Retina (tissue), 1 donor: Measurements from ENCODE around the gene PLA2G6.
A peak's percentile ranks its signal among the peaks of the same experiment; 100 is the strongest.
"Not testable (repeated sequence)": the region's sequence is repeated elsewhere in the genome, so short reads cannot be mapped to it uniquely, and the experiment has no call there.

Source experiments
- DNase-seq: peaks from one replicate; pipeline ENCODE4 v3.0.0-alpha.2; 2016

PLA2G6 gene

GRCh38 chr22:38191055-38191454, 9.4 kb upstream of the PLA2G6 start:
- peak; percentile 50 for DNase-seq

- peak; percentile 23 for DNase-seq
These were observed 9.0 kb upstream of the PLA2G6 start for GRCh38 chr22:38190581-38190980.

GRCh38 chr22:38189104-38189503, 7.5 kb upstream of the PLA2G6 start:
- DNase-seq = no peak

DNA sequence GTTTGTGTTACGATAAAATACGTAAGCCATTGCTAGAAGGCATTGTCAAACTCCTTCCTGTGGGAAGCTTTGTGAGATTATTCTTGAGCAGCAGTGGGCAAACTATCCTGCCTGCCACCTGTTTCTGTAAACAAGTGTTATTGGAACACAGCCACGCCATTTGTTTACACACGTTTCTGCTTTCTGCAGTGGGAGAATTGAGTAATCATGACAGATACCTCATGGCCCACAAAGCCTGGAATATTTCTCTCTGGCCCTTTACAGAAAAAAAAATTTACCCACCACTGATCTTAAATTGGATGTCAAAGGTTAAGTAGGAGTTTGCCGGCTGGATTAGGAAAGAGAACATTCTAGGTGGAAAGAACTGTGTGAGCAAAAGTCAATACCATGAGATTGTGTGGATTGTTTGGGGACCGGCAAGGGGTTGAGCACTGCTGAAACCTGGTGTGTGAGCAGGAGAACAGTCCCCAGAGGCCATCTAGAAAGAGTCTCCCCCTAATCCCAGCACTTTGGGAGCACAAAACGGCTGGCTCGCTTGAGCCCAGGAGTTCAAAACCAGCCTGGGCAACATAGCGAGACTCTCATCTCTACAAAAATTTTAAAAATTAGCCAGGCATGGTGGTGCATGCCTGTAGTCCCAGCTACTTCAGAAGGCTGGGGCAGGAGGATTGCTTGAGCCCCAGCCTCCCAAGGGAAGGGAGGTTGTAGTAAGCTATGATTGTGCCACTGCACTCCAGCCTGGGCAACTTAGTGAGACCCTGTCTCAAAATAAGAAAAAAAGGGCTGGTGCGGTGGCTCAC, 6.0 kb upstream of the PLA2G6 start:
- no peak for DNase-seq

DNA sequence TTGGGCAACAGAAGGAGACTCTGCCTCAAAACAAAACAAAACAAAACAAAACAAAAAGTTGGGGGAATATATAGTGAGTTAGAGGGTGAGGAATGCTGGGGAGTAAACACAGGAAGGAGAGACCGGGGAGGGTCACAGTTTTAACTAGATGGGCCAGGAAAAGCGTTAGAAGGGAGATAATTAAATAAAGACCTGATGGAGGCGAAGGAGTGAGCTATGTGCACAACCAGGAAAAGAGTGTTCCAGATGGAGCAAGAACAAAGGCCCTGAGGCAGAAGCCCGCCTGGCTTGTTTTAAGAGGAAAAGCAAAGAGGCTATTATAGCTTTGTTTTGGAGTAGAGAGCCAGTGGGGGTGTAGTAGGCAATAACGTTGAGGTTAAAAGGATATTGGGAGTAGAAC, 4.8 kb upstream of the PLA2G6 start:
- no peak for DNase-seq

GRCh38 chr22:38184788-38185187, 3.2 kb upstream of the PLA2G6 start:
- DNase-seq = no peak

GRCh38 chr22:38180841-38181452, 683 bp downstream of the PLA2G6 start:
- no peak for DNase-seq

DNA sequence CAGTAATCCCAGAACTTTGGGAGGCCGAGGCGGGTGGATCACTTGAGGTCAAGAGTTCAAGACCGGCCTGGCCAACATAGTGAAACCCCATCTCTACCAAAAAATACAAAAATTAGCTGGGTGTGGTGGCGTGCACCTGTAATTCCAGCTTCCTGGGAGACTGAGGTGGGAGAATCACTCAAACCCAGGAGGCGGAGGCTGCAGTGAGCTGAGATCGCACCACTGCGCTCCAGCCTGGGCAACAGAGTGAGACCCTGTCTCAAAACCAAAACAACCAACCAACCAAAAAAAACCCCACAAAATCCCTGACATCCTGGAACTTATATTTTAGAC, 3.1 kb downstream of the PLA2G6 start:
- not testable (repeated sequence) for DNase-seq

- DNase-seq = peak; percentile 34
These were observed 3.6 kb downstream of the PLA2G6 start for GRCh38 chr22:38177926-38178604.

DNA sequence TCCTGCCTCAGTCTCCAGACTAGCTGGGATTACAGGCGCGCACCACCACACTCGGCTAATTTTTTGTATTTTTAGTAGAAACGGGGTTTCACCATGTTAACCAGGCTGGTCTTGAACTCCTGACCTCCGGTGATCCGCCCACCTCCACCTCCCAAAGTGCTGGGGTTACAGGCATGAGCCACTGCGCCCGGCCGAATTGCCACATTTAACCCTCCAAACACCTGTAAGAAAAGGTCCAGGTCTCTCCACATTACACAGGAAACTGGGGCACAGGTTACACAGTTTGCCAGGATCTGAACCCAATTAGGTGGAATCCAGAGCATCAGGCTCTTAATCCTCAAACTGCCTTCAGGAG, 4.1 kb downstream of the PLA2G6 start:
- DNase-seq = not testable (repeated sequence)

- DNase-seq = no peak
These were observed 4.6 kb downstream of the PLA2G6 start for GRCh38 chr22:38177044-38177443.

DNA sequence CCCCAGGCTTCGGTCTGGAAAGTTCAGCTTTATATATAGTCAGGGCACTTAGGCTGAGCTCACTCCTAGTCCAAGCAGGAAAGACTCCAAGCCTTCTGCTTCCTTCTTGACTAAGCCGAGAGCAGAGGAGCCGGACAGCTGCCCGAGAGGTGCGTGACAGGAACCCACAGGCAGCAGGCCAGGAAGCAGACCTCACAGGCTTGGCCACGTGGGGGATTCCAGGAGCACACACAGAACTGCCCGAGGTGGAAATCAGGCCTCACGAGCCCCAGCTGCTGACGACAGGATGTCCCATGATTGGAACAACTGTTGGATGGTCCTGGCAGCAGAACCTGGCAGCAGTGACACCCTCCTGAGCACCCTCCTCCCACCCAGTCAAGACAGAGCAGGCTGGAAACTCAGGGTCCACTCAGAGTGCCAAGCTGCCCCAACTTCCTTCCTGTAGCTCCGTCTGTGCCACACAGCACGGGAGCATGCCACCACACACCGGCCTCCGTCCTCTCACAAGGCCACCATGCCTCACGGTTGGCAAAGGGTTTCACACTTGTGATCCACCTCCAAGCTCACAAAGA, 5.4 kb downstream of the PLA2G6 start:
- no peak for DNase-seq

- no peak for DNase-seq
These were observed 6.2 kb downstream of the PLA2G6 start for GRCh38 chr22:38175206-38176118.

- no peak for DNase-seq
These were observed 7.0 kb downstream of the PLA2G6 start for GRCh38 chr22:38174626-38175025.

DNA sequence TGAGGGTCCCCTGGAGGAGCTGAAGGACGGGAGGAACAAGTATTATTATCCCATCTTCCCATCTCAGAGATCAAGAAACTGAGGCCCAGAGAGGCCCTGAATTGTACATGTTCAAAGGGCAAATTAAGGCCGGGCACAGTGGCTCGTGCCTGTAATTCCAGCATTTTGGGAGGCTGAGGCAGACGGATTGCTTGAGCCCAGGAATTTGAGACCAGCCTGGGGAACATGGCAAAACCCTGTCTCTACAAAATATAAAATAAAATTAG, 8.1 kb downstream of the PLA2G6 start:
- no peak for DNase-seq

- DNase-seq = no peak
These were observed 8.6 kb downstream of the PLA2G6 start for GRCh38 chr22:38172832-38173640.

DNA sequence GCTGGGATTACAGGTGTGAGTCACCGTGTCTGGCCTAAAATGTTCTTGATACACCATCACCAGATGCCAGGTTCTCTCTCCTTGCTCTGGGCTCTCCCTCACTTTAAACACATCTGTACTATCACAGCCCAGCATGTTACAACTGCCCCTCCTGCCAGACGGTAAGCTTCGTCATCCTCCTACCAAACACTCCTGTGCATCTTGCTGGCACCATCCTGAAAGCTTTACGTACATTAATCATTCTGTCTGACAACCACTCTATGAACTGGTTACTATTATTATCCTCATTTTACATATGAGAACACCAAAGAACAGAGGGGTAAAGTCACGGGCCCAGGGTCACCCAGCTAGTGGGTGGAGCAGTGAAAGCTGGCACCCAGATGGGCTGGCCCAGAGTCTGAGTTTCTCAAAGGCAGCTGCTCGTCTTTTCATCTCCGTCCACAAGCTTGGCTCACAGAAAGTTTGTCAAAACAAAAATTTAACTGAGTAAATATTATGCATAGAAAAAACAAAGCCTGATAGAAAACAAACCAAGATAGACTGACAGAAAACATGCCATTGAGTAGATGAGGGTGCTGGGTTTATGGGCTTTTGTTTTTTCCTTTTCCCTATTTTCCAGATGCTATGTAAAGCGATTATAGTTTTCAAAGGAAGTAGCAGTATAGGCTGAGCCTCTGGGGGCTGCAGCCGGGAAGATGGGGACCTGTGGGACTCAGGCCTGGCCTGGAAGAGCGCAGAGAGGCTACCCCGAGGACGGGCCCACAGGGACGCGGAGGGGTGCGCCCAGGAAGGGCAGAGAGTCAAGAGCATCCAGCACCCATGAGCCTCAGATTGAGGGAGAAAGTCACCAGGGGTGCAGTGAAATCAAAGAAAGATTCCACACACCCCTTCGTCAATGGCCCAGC, 9.5 kb downstream of the PLA2G6 start:
- DNase-seq = no peak

GRCh38 chr22:38170469-38170868, 11.2 kb downstream of the PLA2G6 start:
- DNase-seq = no peak

GRCh38 chr22:38169116-38169515, 12.5 kb downstream of the PLA2G6 start:
- DNase-seq = no peak

DNA sequence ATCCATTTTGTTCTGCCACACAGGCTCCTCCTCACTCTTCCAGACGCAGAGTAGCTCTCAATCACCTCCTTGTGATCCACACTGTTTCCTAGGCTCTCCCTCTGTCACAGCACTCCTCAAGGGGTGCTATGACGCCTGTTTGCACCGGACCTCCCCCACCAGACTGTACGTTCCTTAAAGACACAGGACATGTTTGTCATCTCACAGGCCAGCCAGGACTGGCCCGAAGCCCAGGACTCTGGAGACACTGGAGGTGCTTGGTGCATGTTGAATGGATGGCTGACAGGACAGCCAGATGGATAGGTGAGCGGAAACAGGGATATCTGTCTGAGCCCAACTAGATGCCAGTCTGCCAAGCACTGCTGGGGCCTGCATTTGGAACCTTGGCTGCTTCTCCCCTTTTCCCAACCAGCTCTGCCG, 13.6 kb downstream of the PLA2G6 start:
- no peak for DNase-seq
